Loucy (cell line): Measurements from ENCODE around the gene SCN3B.

Experiments used
- H2AFZ ChIP-seq: fragments of 200-600 bp; sonication (generic); 2 replicates; pipeline ENCODE4 v1.6.0; 2016; ENCODE audit warnings: antibody characterized with exemption, mild to moderate bottlenecking, low read length, moderate library complexity
- H3F3A ChIP-seq: fragments of 200-600 bp; 2 replicates; pipeline ENCODE4 v1.6.0; 2016; ENCODE audit warnings: antibody characterized with exemption, low read depth, mild to moderate bottlenecking
- H3K27me3 ChIP-seq: fragments of 200-600 bp; sonication (generic); 2 replicates; pipeline ENCODE4 v1.6.1; 2014; ENCODE audit warnings: low read length, mild to moderate bottlenecking; ENCODE audit not compliant: insufficient read depth, poor library complexity, severe bottlenecking
- H3K36me3 ChIP-seq: fragments of 200-600 bp; sonication (generic); 2 replicates; pipeline ENCODE4 v1.6.1; 2016; ENCODE audit warnings: low read length; ENCODE audit not compliant: insufficient read depth
- H3K4me1 ChIP-seq: fragments of 200-600 bp; sonication (generic); 2 replicates; pipeline ENCODE4 v1.5.1; 2014; ENCODE audit warnings: low read length, mild to moderate bottlenecking; ENCODE audit not compliant: insufficient read depth, poor library complexity, severe bottlenecking
- H3K4me2 ChIP-seq: fragments of 200-600 bp; sonication (generic); 2 replicates; pipeline ENCODE4 v1.6.0; 2014; ENCODE audit warnings: antibody characterized with exemption, low read length, low read depth, mild to moderate bottlenecking; ENCODE audit not compliant: poor library complexity, severe bottlenecking
- H3K4me3 ChIP-seq: fragments of 200-600 bp; sonication (generic); 2 replicates; pipeline ENCODE4 v1.5.1; 2014; ENCODE audit warnings: low read length, mild to moderate bottlenecking, mixed read lengths; ENCODE audit not compliant: poor library complexity, severe bottlenecking
- H3K79me2 ChIP-seq: fragments of 200-600 bp; sonication (generic); 2 replicates; pipeline ENCODE4 v1.6.1; 2014; ENCODE audit warnings: low read length; ENCODE audit not compliant: insufficient read depth
- H3K9ac ChIP-seq: fragments of 200-600 bp; sonication (generic); 2 replicates; pipeline ENCODE4 v1.6.0; 2014; ENCODE audit warnings: mild to moderate bottlenecking, low read depth, low read length, moderate library complexity; ENCODE audit not compliant: poor library complexity, severe bottlenecking
- H3K9me2 ChIP-seq: fragments of 200-600 bp; sonication (generic); replicated peaks from 2 replicates; pipeline ENCODE4 v1.6.1; 2016; ENCODE audit warnings: low read depth, low read length, mixed read lengths
- H3K9me3 ChIP-seq: fragments of 200-600 bp; sonication (generic); 2 replicates; pipeline ENCODE4 v1.6.1; 2014; ENCODE audit warnings: mild to moderate bottlenecking, antibody characterized with exemption, low read length, low read depth; ENCODE audit not compliant: insufficient read depth
- H4K20me1 ChIP-seq: fragments of 200-600 bp; sonication (generic); 2 replicates; pipeline ENCODE4 v1.6.0; 2014; ENCODE audit warnings: antibody characterized with exemption, low read length, mild to moderate bottlenecking; ENCODE audit not compliant: insufficient read depth, poor library complexity, severe bottlenecking
- CTCF ChIP-seq: fragments of 200-600 bp; sonication (generic); conservative IDR thresholded peaks from 2 replicates; pipeline ENCODE4 v1.5.1; 2014; ENCODE audit warnings: mild to moderate bottlenecking, antibody characterized with exemption, low read length
- EZH2phosphoT487 ChIP-seq: fragments of 200-600 bp; IDR thresholded peaks from 2 replicates; pipeline ENCODE4 v1.6.1; 2018; ENCODE audit warnings: antibody characterized with exemption, mild to moderate bottlenecking, moderate library complexity, borderline replicate concordance

Gene SCN3B

DNA sequence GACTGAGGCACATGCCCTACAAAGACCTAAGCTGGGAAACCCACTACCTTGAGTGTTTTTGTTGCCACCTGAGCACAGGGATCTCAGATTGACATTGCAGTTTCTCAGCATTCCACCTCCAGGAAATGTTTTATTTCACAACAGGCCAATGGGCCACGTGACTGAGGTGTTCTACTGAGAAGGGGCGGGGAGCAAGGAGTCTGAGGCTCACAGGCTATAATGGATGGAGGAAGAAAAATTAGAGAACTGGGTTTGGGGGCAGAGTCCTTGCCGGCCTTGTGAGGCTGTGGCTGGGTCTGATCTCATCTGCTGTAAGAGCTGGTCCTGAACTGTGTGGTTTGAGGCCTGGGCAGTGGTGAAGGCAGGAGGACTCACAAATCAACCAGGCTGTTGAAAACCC is 46.3 kb upstream of the SCN3B start:
- H3F3A ChIP-seq, result no peaks in the 10 kb centered on the region
- no peaks in the 10 kb centered on the region for H3K9me3 ChIP-seq
- TF ChIP-seq CTCF (no peak), EZH2phosphoT487 (no peak)
- H3K4me2 ChIP-seq, result no peak overlapping the region
- H3K4me3 ChIP-seq, result no peak overlapping the region
- H3K4me1 ChIP-seq, result peaks cover 6% of the 10 kb centered on the region
- no peaks in the 10 kb centered on the region for H3K9me2 ChIP-seq
- H3K79me2 ChIP-seq, result no peaks in the 10 kb centered on the region
- no peaks in the 10 kb centered on the region for H4K20me1 ChIP-seq
- no peaks in the 10 kb centered on the region for H3K36me3 ChIP-seq
- H3K27me3 ChIP-seq, result no peaks in the 10 kb centered on the region
- no peak overlapping the region for H2AFZ ChIP-seq
- no peak overlapping the region for H3K9ac ChIP-seq

- Histone ChIP-seq H3K4me1 (peaks cover 6% of the 10 kb centered on the region), H3K4me3 (no peak overlapping the region), H3K27me3 (no peaks in the 10 kb centered on the region)
Measured at GRCh38 chr11:123698546-123699127, 44.2 kb upstream of the SCN3B start.

GRCh38 chr11:123696183-123696582 is 41.8 kb upstream of the SCN3B start:
- H3K4me2 ChIP-seq, result no peak overlapping the region
- H3K27me3 ChIP-seq, result peaks cover 5% of the 10 kb centered on the region
- no peaks in the 10 kb centered on the region for H3K4me1 ChIP-seq
- no peaks in the 10 kb centered on the region for H4K20me1 ChIP-seq
- no peak overlapping the region for H2AFZ ChIP-seq
- H3K9ac ChIP-seq, result no peak overlapping the region
- no peaks in the 10 kb centered on the region for H3F3A ChIP-seq
- no peak for TF ChIP-seq CTCF
- no peak for TF ChIP-seq EZH2phosphoT487
- H3K36me3 ChIP-seq, result no peaks in the 10 kb centered on the region
- no peaks in the 10 kb centered on the region for H3K79me2 ChIP-seq
- H3K9me2 ChIP-seq, result no peaks in the 10 kb centered on the region
- no peak overlapping the region for H3K4me3 ChIP-seq
- H3K9me3 ChIP-seq, result no peaks in the 10 kb centered on the region

More at GRCh38 chr11:123698546-123699127, 44.2 kb upstream of the SCN3B start:
- Histone ChIP-seq H3K4me2 (no peak overlapping the region), H3K9ac (no peak overlapping the region), H3K79me2 (no peaks in the 10 kb centered on the region), H3K36me3 (no peaks in the 10 kb centered on the region), H2AFZ (no peak overlapping the region), H4K20me1 (no peaks in the 10 kb centered on the region), H3K9me2 (no peaks in the 10 kb centered on the region), H3F3A (no peaks in the 10 kb centered on the region), H3K9me3 (no peaks in the 10 kb centered on the region)
- no peak for TF ChIP-seq EZH2phosphoT487
- TF ChIP-seq CTCF, result no peak
